NCI-H82 treated with DMSO at 0.1 percent for 48 hours (cell line): Measurements from ENCODE around the gene CNTN2.

Source experiments
- DNase-seq: peaks from one replicate; lab custom pipeline; 2025; ENCODE audit not compliant: unreplicated experiment; lab: John Stamatoyannopoulos, UW

CNTN2 gene

DNA sequence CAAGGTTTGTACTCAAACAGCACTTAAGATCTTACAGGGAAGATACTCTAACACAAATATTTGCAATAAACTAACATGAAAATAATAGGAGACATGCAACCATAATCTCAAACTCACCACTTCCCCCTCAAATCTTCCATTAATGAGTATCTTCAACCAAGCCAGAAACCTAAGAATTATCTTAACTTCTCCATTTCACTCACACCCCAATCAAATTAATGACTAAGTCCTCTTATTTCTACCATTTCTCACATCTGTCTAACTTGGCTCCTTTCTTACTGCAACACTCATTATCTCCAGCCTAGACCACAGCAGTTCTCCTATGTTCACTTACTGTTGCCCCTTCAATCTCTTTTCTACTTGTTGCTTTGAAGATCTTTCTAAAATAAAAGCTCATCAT lies 68.3 kb downstream of the CNTN2 start:
- no peak for DNase-seq

DNA sequence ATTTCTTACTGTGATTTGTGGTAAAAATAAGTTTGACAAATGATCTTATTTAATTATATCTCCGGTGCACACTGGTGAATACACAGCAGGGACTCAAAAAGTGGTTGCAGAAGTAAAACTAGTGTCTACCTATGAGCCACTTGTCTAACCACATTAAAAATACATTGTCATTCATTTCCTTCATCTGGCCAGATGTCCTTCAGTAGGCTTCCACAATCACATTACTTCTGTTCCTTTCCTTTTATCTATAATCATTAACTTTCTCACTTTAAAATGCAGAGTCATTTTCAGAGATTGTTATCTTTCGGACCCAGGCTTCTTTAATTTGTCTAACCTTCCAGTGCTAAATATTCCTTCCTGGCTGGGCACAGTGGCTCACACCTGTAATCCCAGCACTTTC lies 75.7 kb downstream of the CNTN2 start:
- DNase-seq, result no peak

DNA sequence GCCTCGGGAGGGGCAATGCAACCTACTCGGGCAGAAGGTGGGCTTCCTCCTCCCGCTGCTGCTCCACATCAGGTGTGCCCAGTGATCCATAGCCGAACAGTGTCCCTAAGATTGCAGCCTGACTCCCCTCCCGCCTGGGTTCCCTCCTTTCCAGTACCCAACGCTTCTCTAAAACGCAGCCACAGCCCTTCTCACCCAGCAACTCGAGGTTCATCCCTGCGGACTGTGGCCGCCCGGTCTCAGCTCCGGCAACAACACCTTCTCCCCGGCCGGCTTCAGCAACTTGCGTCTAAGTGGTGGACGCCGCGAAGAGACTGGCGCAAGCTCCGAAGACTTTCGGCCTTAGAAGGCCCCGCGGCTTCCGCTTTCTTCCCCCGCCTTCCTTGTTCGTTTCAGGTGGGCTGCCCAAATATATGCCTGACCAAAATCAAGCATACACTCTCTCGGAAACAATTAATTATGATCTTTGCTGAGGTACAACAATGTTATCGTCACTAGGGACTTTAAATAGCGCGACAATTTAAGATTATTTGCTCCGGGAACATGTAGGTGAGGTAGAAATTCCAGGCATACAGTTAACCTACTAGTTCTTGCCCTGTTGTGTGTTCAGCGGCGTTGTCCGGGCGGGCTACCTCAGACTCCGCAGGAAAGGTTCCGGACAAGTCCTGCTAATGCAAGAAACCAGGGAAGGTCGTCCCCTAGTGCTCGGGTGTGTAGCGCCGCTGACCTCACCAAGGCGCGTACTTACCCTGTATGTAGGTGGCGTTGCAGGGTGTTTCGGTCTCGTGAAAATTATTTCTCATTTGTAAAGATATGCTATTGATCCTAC lies 78.9 kb downstream of the CNTN2 start, which contains the start of gene RBBP5:
Gene RBBP5 (minus strand): TSS at position 319 of the 829 bp plus-strand sequence. CDS start 105 bp downstream, at position 214.
- DNase-seq, result peak; percentile 98

DNA sequence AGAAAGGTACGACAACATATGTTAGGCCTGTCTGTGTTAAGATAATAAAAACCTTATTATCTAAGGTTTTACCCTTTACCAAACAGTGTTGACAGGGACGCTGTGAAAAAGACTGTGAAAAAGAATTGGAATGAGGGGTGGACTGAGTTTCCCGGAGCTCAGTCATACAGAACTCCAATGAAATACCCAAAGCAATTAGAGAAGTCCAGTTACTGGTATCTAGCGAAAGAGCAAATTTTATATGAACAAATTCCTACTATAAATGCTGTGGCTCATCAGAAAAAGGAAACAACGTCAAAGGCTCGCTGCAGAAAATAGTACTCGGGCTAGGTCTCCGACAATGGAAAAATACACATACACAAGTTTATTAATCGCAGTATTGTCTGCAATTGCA lies 79.5 kb downstream of the CNTN2 start:
- DNase-seq, result no peak

DNA sequence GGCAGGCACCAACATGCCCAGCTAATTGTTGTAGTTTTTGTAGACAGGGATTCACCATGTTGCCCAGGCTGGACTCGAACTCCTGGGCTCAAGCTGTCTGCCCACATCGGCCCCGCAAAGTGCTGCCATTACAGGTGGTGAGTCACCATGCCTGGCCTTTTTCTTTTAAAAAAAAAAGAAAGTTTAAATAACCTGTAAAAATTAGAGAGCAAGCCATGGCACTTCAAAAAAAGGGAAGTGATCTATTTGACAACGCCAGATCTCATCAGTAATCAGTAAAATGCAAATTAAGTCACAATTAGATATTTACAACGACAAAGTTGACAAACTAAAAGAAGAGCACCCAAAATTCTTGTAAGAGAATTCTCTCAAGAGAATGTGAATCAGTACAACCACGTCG lies 81.7 kb downstream of the CNTN2 start:
- no peak for DNase-seq

DNA sequence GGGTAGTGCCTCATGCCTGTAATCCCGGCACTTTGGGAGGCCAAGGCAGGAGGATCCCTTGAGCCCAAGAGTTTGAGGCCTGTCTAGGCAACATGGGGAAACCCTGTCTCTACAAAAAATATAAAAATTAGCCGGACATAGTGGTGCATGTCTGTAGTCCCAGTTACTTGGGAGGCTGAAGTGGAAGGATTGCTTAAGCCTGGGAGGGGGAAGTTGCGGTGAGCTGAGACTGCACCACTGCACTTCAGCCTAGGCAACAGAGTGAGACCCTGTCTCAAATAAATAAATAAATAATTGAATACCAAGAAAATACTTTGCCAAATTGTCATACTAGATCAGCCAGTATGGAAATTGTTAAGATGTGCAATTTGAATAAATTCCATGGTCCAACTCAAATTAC lies 84.6 kb downstream of the CNTN2 start:
- no peak for DNase-seq
